K562 (cell line): ENCODE measurements around the gene SGMS1. TPM values are rescaled to one million over a fixed set of nuclear protein-coding genes. Genes with fewer than 3 reads are reported as not detected.

Experiments
- CEBPG ChIP-seq, 3 experiments: fragments of 200-800 bp in 1 of 3; sonication (Bioruptor generic) in 1 of 3; sonication (generic) in 1 of 3; formaldehyde crosslinking in 1 of 3; IDR thresholded peaks in 2 of 3; conservative IDR thresholded peaks in 1 of 3; 2 replicates each; pipeline versions ENCODE4 v1.6.1 to v1.8.0; 2016 to 2022; ENCODE audit warnings: missing compliant biosample characterization in 2 of 3, missing genetic modification characterization in 2 of 3, mild to moderate bottlenecking in 1 of 3, missing genetic modification reagents in 1 of 3
- NCOA1 ChIP-seq: fragments of 450-650 bp; IDR thresholded peaks from 2 replicates; pipeline ENCODE4 v1.6.1; 2016; ENCODE audit warnings: low read depth
- SIN3A ChIP-seq, 2 experiments: fragments of 150-350 bp in 1 of 2; IDR thresholded peaks; 2 replicates each; pipeline ENCODE4 v1.6.1; 2011 to 2016; ENCODE audit warnings: borderline replicate concordance in 2 of 2, low read depth in 2 of 2, low read length in 2 of 2, mild to moderate bottlenecking in 2 of 2, moderate library complexity in 2 of 2; ENCODE audit not compliant: control insufficient read depth in 1 of 2
- TCFL5 ChIP-seq: fragments of 250-450 bp; sonication (Bioruptor Pico); conservative IDR thresholded peaks from 2 replicates; pipeline ENCODE4 v1.6.1; 2021; ENCODE audit warnings: mild to moderate bottlenecking, moderate library complexity, matching md5 sums
- TFAP4 ChIP-seq: sonication (generic); formaldehyde crosslinking; IDR thresholded peaks from 2 replicates; pipeline ENCODE4 v1.8.0; 2022; ENCODE audit warnings: missing genetic modification reagents, mild to moderate bottlenecking, moderate library complexity, borderline replicate concordance
- ZBTB26 ChIP-seq: fragments of 450-650 bp; formaldehyde crosslinking; IDR thresholded peaks from 2 replicates; pipeline ENCODE4 v1.4.0; 2022; ENCODE audit warnings: missing genetic modification characterization
- ZSCAN32 ChIP-seq: fragments of 450-650 bp; formaldehyde crosslinking; IDR thresholded peaks from 2 replicates; pipeline ENCODE4 v1.4.0; 2020; ENCODE audit warnings: mild to moderate bottlenecking, moderate library complexity
- polyA plus RNA-seq, 8 experiments: library from polyadenylated mRNA; depleted of rRNA in 4 of 8; stranded (reverse) in 5 of 8; unstranded in 3 of 8; fragments of >200 nt; fragmentation: Nextera tagmentation in 2 of 8; fragmentation: Illumina TruSeq in 1 of 8; extraction: Ambion mirVana in 2 of 8; extraction: Trizol in 1 of 8; gene quantifications; 2 replicates each; pipeline versions ENCODE4 v1.2.1 to v1.2.3, GENCODE V29; 2011 to 2014; ENCODE audit warnings: inconsistent platforms in 1 of 8, missing spikeins in 1 of 8
- total RNA-seq, 7 experiments: library from RNA; depleted of rRNA in 6 of 7; stranded (reverse); fragments of >200 nt in 6 of 7; fragmentation: Illumina TruSeq in 2 of 7; extraction: Trizol in 2 of 7; gene quantifications; 2 replicates each; pipeline versions ENCODE4 v1.2.1 to v1.2.3, GENCODE V29; 2011 to 2021; ENCODE audit warnings: low replicate concordance in 1 of 7

SGMS1 gene
- total and polyA plus RNA-seq, 9 of the 15 experiments (the other 6 are each of a cell fraction or from before 2014, with no cell fraction given), result 22.6 to 232 (median 82.2) TPM

GRCh38 chr10:50554376-50554994, 69.3 kb downstream of the SGMS1 start (continued):
- TF ChIP-seq ZBTB26 (CRISPR knock-in tag) (no peak), CEBPG (CRISPR knock-in tag; IDR thresholded peaks at IDR 0.05) (peak; percentile 39; the same call in 1 of the 2 replicates), CEBPG (tag; conservative IDR thresholded peaks at IDR 0.05 in 1 of 2, IDR thresholded peaks at IDR 0.05 in 1 of 2) (peak in 1 of 2 experiments; percentile 69; a peak in 2 of 4 replicates), TCFL5 (CRISPR knock-in tag) (0 out of 2 replicates have a peak, but pooled peaks have one; percentile 8), SIN3A (IDR thresholded peaks at IDR 0.05; ENCODE audit: borderline replicate concordance in 2 of 2, control insufficient read depth in 1 of 2, low read depth in 2 of 2, low read length in 2 of 2) (no peak), ZSCAN32 (CRISPR knock-in tag) (no peak), TFAP4 (CRISPR knock-in tag) (peak; percentile 61; the same call in 1 of the 2 replicates), NCOA1 (no peak)
